Neural cell (in vitro differentiated cells): ENCODE measurements around the gene SPECC1. TPM values are rescaled to one million over a fixed set of nuclear protein-coding genes. Genes with fewer than 3 reads are reported as not detected.

Experiments
- H2AFZ ChIP-seq: fragments of 200-600, 300-800 bp; sonication (generic), shearing (Covaris generic); 2 replicates; pipeline ENCODE4 v1.6.0; 2014; ENCODE audit warnings: low read depth, mild to moderate bottlenecking, antibody characterized with exemption, low read length, moderate library complexity
- H3F3A ChIP-seq: fragments of 200-600 bp; shearing (Covaris generic); 2 replicates; pipeline ENCODE4 v1.6.1; 2016; ENCODE audit warnings: mild to moderate bottlenecking, moderate library complexity, mixed read lengths, antibody characterized with exemption, low read length; ENCODE audit not compliant: insufficient read depth, poor library complexity, severe bottlenecking
- H3K27ac ChIP-seq: fragments of 200-600, 300-800 bp; sonication (generic), shearing (Covaris generic); 2 replicates; pipeline ENCODE4 v1.5.1; 2014; ENCODE audit warnings: mild to moderate bottlenecking, low read length, moderate library complexity
- H3K27me3 ChIP-seq: fragments of 300-800, 200-600 bp; sonication (generic), shearing (Covaris generic); 2 replicates; pipeline ENCODE4 v1.6.0; 2014; ENCODE audit warnings: mild to moderate bottlenecking, low read depth, low read length, moderate library complexity; ENCODE audit not compliant: insufficient read depth
- H3K36me3 ChIP-seq: fragments of 300-800, 200-600 bp; sonication (generic), shearing (Covaris generic); 2 replicates; pipeline ENCODE4 v1.5.1; 2014; ENCODE audit warnings: mild to moderate bottlenecking, antibody characterized with exemption, low read length, moderate library complexity; ENCODE audit not compliant: insufficient read depth
- H3K4me2 ChIP-seq: fragments of 300-800, 200-600 bp; sonication (generic), shearing (Covaris generic); 2 replicates; pipeline ENCODE4 v1.6.0; 2014; ENCODE audit warnings: mild to moderate bottlenecking, low read length
- H3K4me3 ChIP-seq: fragments of 300-800, 200-600 bp; sonication (generic), shearing (Covaris generic); 2 replicates; pipeline ENCODE4 v1.5.1; 2014; ENCODE audit warnings: mild to moderate bottlenecking, low read length, moderate library complexity
- H3K79me2 ChIP-seq: fragments of 200-600 bp; shearing (Covaris generic); replicated peaks from 2 replicates; pipeline ENCODE4 v1.6.0; 2014; ENCODE audit warnings: mild to moderate bottlenecking, low read length, moderate library complexity; ENCODE audit not compliant: insufficient read depth
- H3K9ac ChIP-seq: fragments of 300-800, 200-600 bp; sonication (generic), shearing (Covaris generic); 2 replicates; pipeline ENCODE4 v1.6.1; 2016; ENCODE audit warnings: mild to moderate bottlenecking, low read length, mixed read lengths
- H3K9me2 ChIP-seq: fragments of 200-600 bp; shearing (Covaris generic); 2 replicates; pipeline ENCODE4 v1.6.1; 2016; ENCODE audit warnings: mild to moderate bottlenecking, low read length, mixed read lengths; ENCODE audit not compliant: insufficient read depth
- H3K9me3 ChIP-seq: fragments of 200-600, 300-800 bp; sonication (generic), shearing (Covaris generic); 2 replicates; pipeline ENCODE4 v1.6.1; 2016; ENCODE audit warnings: mild to moderate bottlenecking, mixed run types, low read length, moderate library complexity, mixed read lengths
- H4K20me1 ChIP-seq: fragments of 200-600 bp; shearing (Covaris generic); 2 replicates; pipeline ENCODE4 v1.6.1; 2016; ENCODE audit warnings: mild to moderate bottlenecking, mixed run types; ENCODE audit not compliant: insufficient read depth
- CTCF ChIP-seq: fragments of 450-650 bp; IDR thresholded peaks from 2 replicates; pipeline ENCODE4 v1.5.1; 2014; ENCODE audit warnings: antibody characterized with exemption, mild to moderate bottlenecking, moderate library complexity; ENCODE audit not compliant: poor library complexity, severe bottlenecking
- EP300 ChIP-seq: fragments of 450-650 bp; conservative IDR thresholded peaks from 2 replicates; pipeline ENCODE4 v1.6.1; 2014; ENCODE audit warnings: antibody characterized with exemption, mild to moderate bottlenecking, moderate library complexity; ENCODE audit not compliant: poor library complexity, severe bottlenecking
- EZH2 ChIP-seq: fragments of 200-600, 300-800 bp; shearing (Covaris generic), sonication (generic); IDR thresholded peaks from 2 replicates; pipeline ENCODE4 v1.6.1; 2014; ENCODE audit warnings: antibody characterized with exemption, low read length, borderline replicate concordance, mild to moderate bottlenecking; ENCODE audit not compliant: insufficient read depth, poor library complexity, severe bottlenecking
- MXI1 ChIP-seq: fragments of 450-650 bp; conservative IDR thresholded peaks from 2 replicates; pipeline ENCODE4 v1.6.1; 2014; ENCODE audit warnings: antibody characterized with exemption, mild to moderate bottlenecking; ENCODE audit not compliant: poor library complexity, severe bottlenecking
- POLR2AphosphoS5 ChIP-seq: IDR thresholded peaks from 2 replicates; pipeline ENCODE4 v1.6.1; 2012
- RAD21 ChIP-seq: fragments of 450-650 bp; conservative IDR thresholded peaks from 2 replicates; pipeline ENCODE4 v1.6.1; 2014; ENCODE audit warnings: antibody characterized with exemption, mild to moderate bottlenecking, moderate library complexity
- REST ChIP-seq: IDR thresholded peaks from 2 replicates; pipeline ENCODE4 v1.6.1; 2012; ENCODE audit warnings: borderline replicate concordance
- SMC3 ChIP-seq: fragments of 450-650 bp; conservative IDR thresholded peaks from 2 replicates; pipeline ENCODE4 v1.6.1; 2014; ENCODE audit warnings: antibody characterized with exemption, mild to moderate bottlenecking, moderate library complexity; ENCODE audit not compliant: poor library complexity
- TAF1 ChIP-seq: IDR thresholded peaks from 2 replicates; pipeline ENCODE4 v1.6.1; 2012; ENCODE audit warnings: low read depth
- polyA plus RNA-seq: library from polyadenylated mRNA; depleted of rRNA; stranded (reverse); fragments of >200 nt; gene quantifications from 2 replicates; pipeline ENCODE4 v1.2.3, GENCODE V29; 2014

SPECC1 gene
- polyA plus RNA-seq, 1 donor from 2014 or later = 8.6 TPM

- TF ChIP-seq EZH2 (no peak), REST (no peak), SMC3 (peak; percentile 87), TAF1 (no peak), RAD21 (peak; percentile 75), EP300 (no peak), POLR2AphosphoS5 (no peak), CTCF (peak; percentile 89), MXI1 (no peak)
- no peak overlapping the region for H3K27ac ChIP-seq
- no peak overlapping the region for H3K4me3 ChIP-seq
- H3F3A ChIP-seq = no peaks in the 10 kb centered on the region
- no peaks in the 10 kb centered on the region for H3K27me3 ChIP-seq
- H3K9ac ChIP-seq = no peak overlapping the region
- no peaks in the 10 kb centered on the region for H3K36me3 ChIP-seq
- H4K20me1 ChIP-seq = no peaks in the 10 kb centered on the region
- no peak overlapping the region for H3K4me2 ChIP-seq
- no peak overlapping the region for H2AFZ ChIP-seq
- no peaks in the 10 kb centered on the region for H3K9me2 ChIP-seq
- no peaks in the 10 kb centered on the region for H3K79me2 ChIP-seq
- no peaks in the 10 kb centered on the region for H3K9me3 ChIP-seq
Measured at GRCh38 chr17:20116683-20117309, 107.6 kb downstream of the SPECC1 start.

DNA sequence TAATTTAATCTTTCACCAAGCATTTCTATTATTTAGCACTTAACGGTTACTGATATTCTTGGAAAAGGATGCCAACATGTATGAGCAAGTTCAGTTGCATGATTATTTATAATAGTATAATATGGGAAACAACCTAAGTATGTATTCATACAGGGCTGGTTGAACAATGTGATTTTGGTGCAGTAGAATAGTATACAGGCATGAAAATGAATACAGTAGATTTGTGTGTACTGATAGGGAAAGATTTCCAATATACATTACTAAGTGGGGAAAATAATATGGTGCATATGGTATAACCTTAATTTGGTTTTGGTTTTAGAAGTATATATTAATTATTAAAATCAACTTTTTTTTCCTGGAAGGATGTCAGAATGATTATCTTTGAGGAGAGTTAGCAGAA is 109.1 kb downstream of the SPECC1 start:
- Histone ChIP-seq H3K27me3 (no peaks in the 10 kb centered on the region), H3K9me2 (no peaks in the 10 kb centered on the region), H3K36me3 (no peaks in the 10 kb centered on the region), H3K79me2 (no peaks in the 10 kb centered on the region), H3F3A (no peaks in the 10 kb centered on the region), H3K4me2 (no peak overlapping the region), H3K27ac (no peak overlapping the region), H3K9me3 (no peaks in the 10 kb centered on the region), H4K20me1 (no peaks in the 10 kb centered on the region), H2AFZ (no peak overlapping the region), H3K9ac (no peak overlapping the region), H3K4me3 (no peak overlapping the region)
- TF ChIP-seq CTCF = no peak
- no peak for TF ChIP-seq TAF1
- no peak for TF ChIP-seq SMC3
- no peak for TF ChIP-seq EZH2
